NCI-H2171 treated with DMSO at 0.1 percent for 48 hours (cell line): ENCODE data around the gene PTGER2.
A peak's percentile ranks its signal among the peaks of the same experiment; 100 is the strongest.

Experiments used
- DNase-seq: peaks from one replicate; lab custom pipeline; 2025; lab: John Stamatoyannopoulos, UW

Gene PTGER2

GRCh38 chr14:52313903-52314594 lies at the start of gene PTGER2:
TSS of gene PTGER2 (plus strand) at chr14:52314312. CDS start at chr14:52314549, 237 bp downstream.
- DNase-seq, result no peak

- DNase-seq, result no peak
These were observed 48.9 kb upstream of the PTGER2 start for GRCh38 chr14:52265253-52265652.

- no peak for DNase-seq
These were observed 47.9 kb upstream of the PTGER2 start for GRCh38 chr14:52266179-52266578.

GRCh38 chr14:52266782-52267181 lies 47.3 kb upstream of the PTGER2 start:
- no peak for DNase-seq

GRCh38 chr14:52267501-52268278 lies 46.4 kb upstream of the PTGER2 start, which contains the start of gene PTGDR:
TSS of gene PTGDR (plus strand) at chr14:52267698. CDS start at chr14:52267815, 117 bp downstream.
- DNase-seq, result no peak

- DNase-seq, result no peak
These were observed 45.6 kb upstream of the PTGER2 start for GRCh38 chr14:52268279-52269061.

GRCh38 chr14:52269100-52269499 lies 45.0 kb upstream of the PTGER2 start:
- no peak for DNase-seq

GRCh38 chr14:52269982-52270381 lies 44.1 kb upstream of the PTGER2 start:
- no peak for DNase-seq

- no peak for DNase-seq
These were observed 42.6 kb upstream of the PTGER2 start for GRCh38 chr14:52271538-52271937.

GRCh38 chr14:52272375-52272774 lies 41.7 kb upstream of the PTGER2 start:
- no peak for DNase-seq

- no peak for DNase-seq
These were observed 38.7 kb upstream of the PTGER2 start for GRCh38 chr14:52275372-52275771.

- DNase-seq, result no peak
These were observed 36.6 kb upstream of the PTGER2 start for GRCh38 chr14:52277552-52277951.

GRCh38 chr14:52279408-52279807 lies 34.7 kb upstream of the PTGER2 start:
- no peak for DNase-seq

- no peak for DNase-seq
These were observed 31.0 kb upstream of the PTGER2 start for GRCh38 chr14:52283099-52283498.

GRCh38 chr14:52286661-52287649 lies 27.2 kb upstream of the PTGER2 start:
- no peak for DNase-seq

GRCh38 chr14:52296378-52296777 lies 17.7 kb upstream of the PTGER2 start:
- no peak for DNase-seq

GRCh38 chr14:52298795-52299194 lies 15.3 kb upstream of the PTGER2 start:
- DNase-seq, result no peak

GRCh38 chr14:52299692-52300278 lies 14.3 kb upstream of the PTGER2 start:
- peak; percentile 68 for DNase-seq

- DNase-seq, result no peak
These were observed 10.9 kb upstream of the PTGER2 start for GRCh38 chr14:52303236-52303635.

GRCh38 chr14:52304248-52304904 lies 9.7 kb upstream of the PTGER2 start:
- no peak for DNase-seq
